Measurements from ENCODE around the gene FHL5. TPM values are rescaled to one million over a fixed set of nuclear protein-coding genes. Genes with fewer than 3 reads are reported as not detected.

Gene FHL5
- total RNA-seq, 1 donor from 2014 or later = not detected

DNA sequence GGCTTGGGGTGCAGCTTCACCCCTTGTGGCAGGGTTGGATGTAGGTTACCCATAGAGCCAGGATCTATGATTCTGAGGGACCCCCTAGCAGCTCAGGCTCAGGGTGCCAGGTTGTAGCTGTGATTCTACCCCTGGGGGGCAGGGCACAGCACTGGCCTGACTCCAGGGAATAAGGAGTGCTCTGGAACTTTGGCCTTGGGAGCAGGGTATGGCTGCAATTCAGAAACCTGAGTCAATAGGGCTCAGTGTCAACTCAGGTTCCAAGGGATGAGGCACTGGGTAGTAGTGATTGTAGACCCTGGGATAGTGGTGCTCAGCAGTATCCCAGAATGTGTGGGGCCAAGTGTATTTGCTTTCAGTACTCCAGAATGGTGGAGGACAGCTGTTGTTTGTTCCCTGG lies 8.6 kb downstream of the FHL5 start:
- Mint-ChIP-seq H3K4me3 (ENCODE audit: unreplicated experiment) (no peak overlapping the region), H3K36me3 (ENCODE audit: low read depth) (peaks cover 10% of the 10 kb centered on the region), H3K27me3 (ENCODE audit: low read depth) (peaks cover 25% of the 10 kb centered on the region), H3K9me3 (ENCODE audit: low read depth) (peaks cover 24% of the 10 kb centered on the region), H3K27ac (ENCODE audit: unreplicated experiment) (no peak overlapping the region), H3K4me1 (ENCODE audit: low read depth) (no peaks in the 10 kb centered on the region)
- no peak for DNase-seq (ENCODE audit: low spot score)
- TF ChIP-seq, protein P1, sequence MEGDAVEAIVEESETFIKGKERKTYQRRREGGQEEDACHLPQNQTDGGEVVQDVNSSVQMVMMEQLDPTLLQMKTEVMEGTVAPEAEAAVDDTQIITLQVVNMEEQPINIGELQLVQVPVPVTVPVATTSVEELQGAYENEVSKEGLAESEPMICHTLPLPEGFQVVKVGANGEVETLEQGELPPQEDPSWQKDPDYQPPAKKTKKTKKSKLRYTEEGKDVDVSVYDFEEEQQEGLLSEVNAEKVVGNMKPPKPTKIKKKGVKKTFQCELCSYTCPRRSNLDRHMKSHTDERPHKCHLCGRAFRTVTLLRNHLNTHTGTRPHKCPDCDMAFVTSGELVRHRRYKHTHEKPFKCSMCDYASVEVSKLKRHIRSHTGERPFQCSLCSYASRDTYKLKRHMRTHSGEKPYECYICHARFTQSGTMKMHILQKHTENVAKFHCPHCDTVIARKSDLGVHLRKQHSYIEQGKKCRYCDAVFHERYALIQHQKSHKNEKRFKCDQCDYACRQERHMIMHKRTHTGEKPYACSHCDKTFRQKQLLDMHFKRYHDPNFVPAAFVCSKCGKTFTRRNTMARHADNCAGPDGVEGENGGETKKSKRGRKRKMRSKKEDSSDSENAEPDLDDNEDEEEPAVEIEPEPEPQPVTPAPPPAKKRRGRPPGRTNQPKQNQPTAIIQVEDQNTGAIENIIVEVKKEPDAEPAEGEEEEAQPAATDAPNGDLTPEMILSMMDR (IDR thresholded peaks at IDR 0.05) = no peak

GRCh38 chr6:96575359-96575758 lies 12.4 kb downstream of the FHL5 start:
- no peak for DNase-seq (ENCODE audit: low spot score)
- H3K9me3 Mint-ChIP-seq (ENCODE audit: low read depth) = peaks cover 7% of the 10 kb centered on the region

GRCh38 chr6:96576221-96576620 lies 13.3 kb downstream of the FHL5 start:
- TF ChIP-seq, protein P1 (IDR thresholded peaks at IDR 0.05) = no peak
- Mint-ChIP-seq H3K27me3 (ENCODE audit: low read depth) (peaks cover 19% of the 10 kb centered on the region), H3K4me1 (ENCODE audit: low read depth) (peaks cover 4% of the 10 kb centered on the region), H3K9me3 (ENCODE audit: low read depth) (no peaks in the 10 kb centered on the region), H3K27ac (ENCODE audit: unreplicated experiment) (no peak overlapping the region), H3K4me3 (ENCODE audit: unreplicated experiment) (no peak overlapping the region), H3K36me3 (ENCODE audit: low read depth) (peaks cover 2% of the 10 kb centered on the region)
- DNase-seq (ENCODE audit: low spot score) = no peak

More at GRCh38 chr6:96575359-96575758, 12.4 kb downstream of the FHL5 start:
- H3K36me3 Mint-ChIP-seq (ENCODE audit: low read depth) = peaks cover 6% of the 10 kb centered on the region
- TF ChIP-seq, protein P1 (IDR thresholded peaks at IDR 0.05) = no peak
- H3K27me3 Mint-ChIP-seq (ENCODE audit: low read depth) = peaks cover 19% of the 10 kb centered on the region
- peaks cover 4% of the 10 kb centered on the region for H3K4me1 Mint-ChIP-seq (ENCODE audit: low read depth)
- no peak overlapping the region for H3K27ac Mint-ChIP-seq (ENCODE audit: unreplicated experiment)
- H3K4me3 Mint-ChIP-seq (ENCODE audit: unreplicated experiment) = no peak overlapping the region

- Mint-ChIP-seq H3K4me3 (ENCODE audit: unreplicated experiment) (no peak overlapping the region), H3K27me3 (ENCODE audit: low read depth) (peaks cover 30% of the 10 kb centered on the region), H3K36me3 (ENCODE audit: low read depth) (peaks cover 2% of the 10 kb centered on the region), H3K27ac (ENCODE audit: unreplicated experiment) (no peak overlapping the region), H3K9me3 (ENCODE audit: low read depth) (no peaks in the 10 kb centered on the region), H3K4me1 (ENCODE audit: low read depth) (peaks cover 4% of the 10 kb centered on the region)
- no peak for DNase-seq (ENCODE audit: low spot score)
- TF ChIP-seq, protein P1 (IDR thresholded peaks at IDR 0.05) = no peak
Observed at GRCh38 chr6:96582021-96582420, 19.1 kb downstream of the FHL5 start.

DNA sequence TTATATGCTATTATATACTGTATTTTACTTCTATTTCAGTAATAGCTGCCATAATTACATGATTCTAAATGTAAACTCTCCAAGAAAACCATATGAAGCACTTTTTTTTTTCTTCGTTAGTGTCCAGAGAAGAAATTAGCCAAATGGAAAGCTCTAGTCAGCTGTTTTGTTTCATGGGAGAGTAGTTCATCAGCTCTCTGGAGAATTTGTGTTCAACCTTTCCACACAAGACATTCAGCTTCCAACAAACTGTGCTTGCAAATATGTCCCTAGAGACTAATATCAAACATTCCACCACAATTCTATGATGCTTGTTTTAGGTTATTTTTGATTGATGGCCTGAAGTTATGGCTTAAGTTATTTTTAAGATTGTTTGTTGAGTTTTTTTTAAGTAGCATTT lies 19.5 kb downstream of the FHL5 start:
- Mint-ChIP-seq H3K4me1 (ENCODE audit: low read depth) (peaks cover 4% of the 10 kb centered on the region), H3K27me3 (ENCODE audit: low read depth) (peaks cover 26% of the 10 kb centered on the region), H3K4me3 (ENCODE audit: unreplicated experiment) (no peak overlapping the region), H3K36me3 (ENCODE audit: low read depth) (peaks cover 2% of the 10 kb centered on the region), H3K9me3 (ENCODE audit: low read depth) (no peaks in the 10 kb centered on the region), H3K27ac (ENCODE audit: unreplicated experiment) (no peak overlapping the region)
- TF ChIP-seq, protein P1 (IDR thresholded peaks at IDR 0.05) = no peak
- DNase-seq (ENCODE audit: low spot score) = no peak

Data from chondrocyte (in vitro differentiated cells).